Astrocyte (in vitro differentiated cells and primary cell): ENCODE results near the gene PLEKHA7.

Experiments
- EZH2 ChIP-seq: IDR thresholded peaks from 2 replicates; pipeline ENCODE4 v1.6.1; 2012; ENCODE audit warnings: mild to moderate bottlenecking, low read length, inconsistent platforms; ENCODE audit not compliant: insufficient read depth
- TF ChIP-seq, protein P1 (sequence below): IDR thresholded peaks from 2 replicates; pipeline ENCODE4 v1.5.1; 2011; ENCODE audit warnings: low read depth, mild to moderate bottlenecking, inconsistent platforms, low read length, moderate library complexity; ENCODE audit not compliant: insufficient read depth

- TF ChIP-seq, protein P1, sequence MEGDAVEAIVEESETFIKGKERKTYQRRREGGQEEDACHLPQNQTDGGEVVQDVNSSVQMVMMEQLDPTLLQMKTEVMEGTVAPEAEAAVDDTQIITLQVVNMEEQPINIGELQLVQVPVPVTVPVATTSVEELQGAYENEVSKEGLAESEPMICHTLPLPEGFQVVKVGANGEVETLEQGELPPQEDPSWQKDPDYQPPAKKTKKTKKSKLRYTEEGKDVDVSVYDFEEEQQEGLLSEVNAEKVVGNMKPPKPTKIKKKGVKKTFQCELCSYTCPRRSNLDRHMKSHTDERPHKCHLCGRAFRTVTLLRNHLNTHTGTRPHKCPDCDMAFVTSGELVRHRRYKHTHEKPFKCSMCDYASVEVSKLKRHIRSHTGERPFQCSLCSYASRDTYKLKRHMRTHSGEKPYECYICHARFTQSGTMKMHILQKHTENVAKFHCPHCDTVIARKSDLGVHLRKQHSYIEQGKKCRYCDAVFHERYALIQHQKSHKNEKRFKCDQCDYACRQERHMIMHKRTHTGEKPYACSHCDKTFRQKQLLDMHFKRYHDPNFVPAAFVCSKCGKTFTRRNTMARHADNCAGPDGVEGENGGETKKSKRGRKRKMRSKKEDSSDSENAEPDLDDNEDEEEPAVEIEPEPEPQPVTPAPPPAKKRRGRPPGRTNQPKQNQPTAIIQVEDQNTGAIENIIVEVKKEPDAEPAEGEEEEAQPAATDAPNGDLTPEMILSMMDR = no peak
- no peak for TF ChIP-seq EZH2
Observed at GRCh38 chr11:16841481-16841880, 172.7 kb downstream of the PLEKHA7 start.
